Measurements from ENCODE around the gene CD40LG. TPM values are rescaled to one million over a fixed set of nuclear protein-coding genes. Genes with fewer than 3 reads are reported as not detected.

Gene CD40LG
- total RNA-seq, 1 experiment from 2014 or later, result not detected

DNA sequence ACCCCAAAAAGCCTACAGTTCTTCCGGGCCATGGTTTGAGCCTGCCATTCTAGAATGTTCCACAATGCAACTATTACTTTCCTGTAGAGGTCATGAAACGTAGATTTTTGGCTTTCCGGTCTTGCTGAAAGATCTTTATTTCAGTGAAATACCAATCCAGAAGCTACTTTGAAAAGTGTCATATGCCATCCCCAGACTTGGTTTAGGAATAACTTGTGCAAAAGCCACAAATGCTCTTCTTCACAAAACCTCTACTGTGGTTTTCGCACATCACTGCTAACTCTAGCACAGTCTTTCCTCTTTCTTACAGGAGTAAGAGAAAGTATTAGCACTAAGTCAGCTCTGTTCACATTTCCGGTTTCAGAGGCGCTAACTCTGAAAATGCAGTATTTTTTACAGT, 12.7 kb upstream of the CD40LG start:
- Histone ChIP-seq H3K27me3 (ENCODE audit: insufficient read depth, low read length) (no peaks in the 10 kb centered on the region), H3K23me2 (ENCODE audit: insufficient read length, low read depth, low read length, poor library complexity, severe bottlenecking) (no peaks in the 10 kb centered on the region), H2BK15ac (ENCODE audit: low read depth, low read length) (no peak overlapping the region), H3K79me2 (ENCODE audit: insufficient read depth, low read length) (no peaks in the 10 kb centered on the region), H3K23ac (ENCODE audit: insufficient read length, low read depth, low read length) (no peak overlapping the region), H3K4me2 (ENCODE audit: insufficient read depth, insufficient read length, low read length) (no peak overlapping the region), H3K9me3 (ENCODE audit: control insufficient read depth, low read depth, low read length) (peaks cover 22% of the 10 kb centered on the region), H3K56ac (ENCODE audit: insufficient read length, low read depth, low read length) (no peak overlapping the region), H2BK12ac (ENCODE audit: insufficient read length, low read depth, low read length) (no peak overlapping the region), H3K79me1 (ENCODE audit: insufficient read depth, low read depth, low read length, poor library complexity, severe bottlenecking) (no peaks in the 10 kb centered on the region), H4K20me1 (ENCODE audit: control insufficient read depth, insufficient read depth, insufficient read length) (no peaks in the 10 kb centered on the region), H3K4ac (ENCODE audit: low read depth, low read length) (no peak overlapping the region), H4K91ac (ENCODE audit: insufficient read length, low read depth, low read length) (no peak overlapping the region), H2BK120ac (ENCODE audit: low read depth, low read length, poor library complexity, severe bottlenecking) (no peak overlapping the region), H3K14ac (ENCODE audit: insufficient read depth, low read length) (no peak overlapping the region), H4K5ac (ENCODE audit: insufficient read length, low read depth, low read length) (no peak overlapping the region), H3K9ac (ENCODE audit: extremely low read depth, insufficient read length, low read length) (no peak overlapping the region), H2AK5ac (ENCODE audit: insufficient read length, low read length) (no peak overlapping the region), H3T11ph (ENCODE audit: low read length) (no peak overlapping the region), H4K8ac (replicated peaks; ENCODE audit: insufficient read length, low read depth, low read length) (no peak overlapping the region), H2BK5ac (ENCODE audit: insufficient read length, low read length) (no peak overlapping the region), H2BK20ac (ENCODE audit: low read depth, low read length, poor library complexity, severe bottlenecking) (no peak overlapping the region), H3K27ac (ENCODE audit: insufficient read length, low read depth, low read length) (no peak overlapping the region), H3K4me1 (ENCODE audit: insufficient read depth, low read length) (0 out of 2 replicates have a peak, but pooled peaks cover 1% of the 10 kb centered on the region), H2AFZ (ENCODE audit: low read length) (no peak overlapping the region), H3K18ac (ENCODE audit: insufficient read length, low read depth, low read length) (no peak overlapping the region)
- no CpG with 5 or more reads among the region's 6 CpGs for WGBS (ENCODE audit: extremely low coverage, insufficient read length, low lambda C conversion rate)
- Mint-ChIP-seq H3K27me3 (ENCODE audit: low read depth) (no peaks in the 10 kb centered on the region), H3K4me1 (peaks cover 20 to 21% of the 10 kb centered on the region in 2 experiments), H3K36me3 (ENCODE audit: insufficient read depth in 1 of 3, low read depth in 3 of 3) (peaks cover 0 to 4% (median 0%) of the 10 kb centered on the region in 3 experiments; a peak in 2 of 7 replicates), H3K9me3 (peaks cover 67 to 68% of the 10 kb centered on the region in 2 experiments), H3K4me3 (no peak overlapping the region), H3K27ac (no peak overlapping the region)
- DNase-seq, result no peak
- TF ChIP-seq, protein P1, sequence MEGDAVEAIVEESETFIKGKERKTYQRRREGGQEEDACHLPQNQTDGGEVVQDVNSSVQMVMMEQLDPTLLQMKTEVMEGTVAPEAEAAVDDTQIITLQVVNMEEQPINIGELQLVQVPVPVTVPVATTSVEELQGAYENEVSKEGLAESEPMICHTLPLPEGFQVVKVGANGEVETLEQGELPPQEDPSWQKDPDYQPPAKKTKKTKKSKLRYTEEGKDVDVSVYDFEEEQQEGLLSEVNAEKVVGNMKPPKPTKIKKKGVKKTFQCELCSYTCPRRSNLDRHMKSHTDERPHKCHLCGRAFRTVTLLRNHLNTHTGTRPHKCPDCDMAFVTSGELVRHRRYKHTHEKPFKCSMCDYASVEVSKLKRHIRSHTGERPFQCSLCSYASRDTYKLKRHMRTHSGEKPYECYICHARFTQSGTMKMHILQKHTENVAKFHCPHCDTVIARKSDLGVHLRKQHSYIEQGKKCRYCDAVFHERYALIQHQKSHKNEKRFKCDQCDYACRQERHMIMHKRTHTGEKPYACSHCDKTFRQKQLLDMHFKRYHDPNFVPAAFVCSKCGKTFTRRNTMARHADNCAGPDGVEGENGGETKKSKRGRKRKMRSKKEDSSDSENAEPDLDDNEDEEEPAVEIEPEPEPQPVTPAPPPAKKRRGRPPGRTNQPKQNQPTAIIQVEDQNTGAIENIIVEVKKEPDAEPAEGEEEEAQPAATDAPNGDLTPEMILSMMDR (conservative IDR thresholded peaks at IDR 0.05), result no peak

All from H9 (cell line).